Lung (tissue), 12 donors: Measurements from ENCODE around the gene PTPRT. TPM values are rescaled to one million over a fixed set of nuclear protein-coding genes. Genes with fewer than 3 reads are reported as not detected.
A peak's percentile ranks its signal among the peaks of the same experiment; 100 is the strongest.

Source experiments
- ATAC-seq: fragments of 200-7000 bp; cut with Tn5 transposase; one replicate; pipeline ENCODE4 v1.9.1; 2020; ENCODE audit warnings: moderate number of reproducible peaks; ENCODE audit not compliant: insufficient read depth, low FRiP score
- DNase-seq, 3 donors: peaks; one replicate each; pipeline ENCODE4 v3.0.0-alpha.2; 2013 to 2017
- H3K27ac ChIP-seq, 2 donors: one replicate each; pipeline ENCODE4 v1.5.1; 2013; ENCODE audit warnings: mild to moderate bottlenecking in 2 of 2, moderate library complexity in 2 of 2, control low read depth in 1 of 2, inconsistent platforms in 1 of 2, low read depth in 1 of 2, low read length in 1 of 2
- H3K27me3 ChIP-seq, 3 donors: one replicate each; pipeline ENCODE4 v1.5.1; 2013; ENCODE audit warnings: low read length in 2 of 3; ENCODE audit not compliant: control insufficient read depth in 3 of 3, insufficient read depth in 3 of 3
- H3K36me3 ChIP-seq, 4 donors: one replicate each; pipeline ENCODE4 v1.5.1; 2013; ENCODE audit warnings: low read length in 4 of 4, mild to moderate bottlenecking in 1 of 4, moderate library complexity in 1 of 4; ENCODE audit not compliant: control insufficient read depth in 4 of 4, insufficient read depth in 4 of 4
- H3K4me1 ChIP-seq, 5 donors: one replicate each; pipeline ENCODE4 v1.5.1; 2013; ENCODE audit warnings: low read length in 5 of 5, mild to moderate bottlenecking in 2 of 5, moderate library complexity in 1 of 5; ENCODE audit not compliant: control insufficient read depth in 5 of 5, insufficient read depth in 5 of 5
- H3K4me3 ChIP-seq: one replicate; pipeline ENCODE4 v1.5.1; 2013; ENCODE audit warnings: mild to moderate bottlenecking, control low read depth, moderate library complexity
- H3K9ac ChIP-seq, 2 donors: one replicate each; pipeline ENCODE4 v1.5.1; 2013; ENCODE audit warnings: low read length in 2 of 2, control low read depth in 1 of 2; ENCODE audit not compliant: insufficient read depth in 1 of 2
- H3K9me3 ChIP-seq, 4 donors: one replicate each; pipeline ENCODE4 v1.5.1; 2013; ENCODE audit warnings: low read length in 3 of 4, mild to moderate bottlenecking in 1 of 4, moderate library complexity in 1 of 4; ENCODE audit not compliant: control insufficient read depth in 4 of 4, insufficient read depth in 3 of 4
- WGBS, 2 donors: extraction: QIAGEN DNeasy Blood & Tissue Kit; methylation state at CpG; one replicate each; pipeline ENCODE4 v1.1.7; 2013; 5-methylcytosine and 5-hydroxymethylcytosine counted together
- polyA plus RNA-seq, 2 donors: library from polyadenylated mRNA; stranded (reverse); fragments of 200-250 nt; gene quantifications; one replicate each; pipeline ENCODE4 v1.2.1, GENCODE V29; 2013
- total RNA-seq, 2 donors: library from RNA; depleted of rRNA in 1 of 2; stranded (reverse); fragments of >200 nt in 1 of 2; gene quantifications; one replicate each; pipeline ENCODE4 v1.2.1, GENCODE V29; 2014 to 2021
- TF ChIP-seq, protein P1 (sequence below): IDR thresholded peaks from 2 replicates; pipeline ENCODE4 v1.5.1; 2012; ENCODE audit warnings: mild to moderate bottlenecking; ENCODE audit errors: control extremely low read depth, extremely low read depth
- donor health status: control.
- donor health status: control.
- donor health status: Bipolar disorder and iron deficiency.
- donor health status: healthy.
- donor health status: DM: yes; HTN: yes; CAD: no.

Gene PTPRT
- total and polyA plus RNA-seq, 4 donors: 0.37 to 13.8 (median 6.1) TPM

DNA sequence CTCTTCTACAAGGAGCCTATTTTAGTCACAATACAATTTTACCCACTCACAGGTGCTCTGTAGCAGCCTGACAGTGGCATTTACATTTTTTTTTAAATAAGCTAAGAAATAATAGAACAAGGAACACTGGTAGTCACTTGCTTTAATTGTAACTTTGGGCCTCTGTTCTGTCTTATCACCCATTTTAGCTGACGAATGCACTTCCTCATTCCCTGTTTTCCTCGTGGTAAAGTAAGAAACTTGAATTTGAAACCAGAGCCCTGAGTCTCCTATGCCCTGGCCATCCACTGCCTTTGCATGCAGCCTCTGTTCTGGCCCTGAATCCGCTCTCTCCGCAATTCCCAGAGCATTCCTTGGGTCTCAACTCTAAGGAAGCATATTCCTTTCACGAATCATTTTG, 550.6 kb downstream of the PTPRT start:
- Histone ChIP-seq H3K4me3 (no peak overlapping the region), H3K9me3 (peaks cover 0 to 5% (median 3%) of the 10 kb centered on the region in 4 donors), H3K27ac (no peak overlapping the region), H3K36me3 (no peaks in the 10 kb centered on the region), H3K9ac (no peak overlapping the region), H3K27me3 (no peaks in the 10 kb centered on the region), H3K4me1 (no peaks in the 10 kb centered on the region)
- TF ChIP-seq, protein P1, sequence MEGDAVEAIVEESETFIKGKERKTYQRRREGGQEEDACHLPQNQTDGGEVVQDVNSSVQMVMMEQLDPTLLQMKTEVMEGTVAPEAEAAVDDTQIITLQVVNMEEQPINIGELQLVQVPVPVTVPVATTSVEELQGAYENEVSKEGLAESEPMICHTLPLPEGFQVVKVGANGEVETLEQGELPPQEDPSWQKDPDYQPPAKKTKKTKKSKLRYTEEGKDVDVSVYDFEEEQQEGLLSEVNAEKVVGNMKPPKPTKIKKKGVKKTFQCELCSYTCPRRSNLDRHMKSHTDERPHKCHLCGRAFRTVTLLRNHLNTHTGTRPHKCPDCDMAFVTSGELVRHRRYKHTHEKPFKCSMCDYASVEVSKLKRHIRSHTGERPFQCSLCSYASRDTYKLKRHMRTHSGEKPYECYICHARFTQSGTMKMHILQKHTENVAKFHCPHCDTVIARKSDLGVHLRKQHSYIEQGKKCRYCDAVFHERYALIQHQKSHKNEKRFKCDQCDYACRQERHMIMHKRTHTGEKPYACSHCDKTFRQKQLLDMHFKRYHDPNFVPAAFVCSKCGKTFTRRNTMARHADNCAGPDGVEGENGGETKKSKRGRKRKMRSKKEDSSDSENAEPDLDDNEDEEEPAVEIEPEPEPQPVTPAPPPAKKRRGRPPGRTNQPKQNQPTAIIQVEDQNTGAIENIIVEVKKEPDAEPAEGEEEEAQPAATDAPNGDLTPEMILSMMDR: no peak
- WGBS, 2 donors: 56 to 57% methylated on average over 5 of the region's 5 CpGs
- no peak for ATAC-seq
- DNase-seq: no peak

DNA sequence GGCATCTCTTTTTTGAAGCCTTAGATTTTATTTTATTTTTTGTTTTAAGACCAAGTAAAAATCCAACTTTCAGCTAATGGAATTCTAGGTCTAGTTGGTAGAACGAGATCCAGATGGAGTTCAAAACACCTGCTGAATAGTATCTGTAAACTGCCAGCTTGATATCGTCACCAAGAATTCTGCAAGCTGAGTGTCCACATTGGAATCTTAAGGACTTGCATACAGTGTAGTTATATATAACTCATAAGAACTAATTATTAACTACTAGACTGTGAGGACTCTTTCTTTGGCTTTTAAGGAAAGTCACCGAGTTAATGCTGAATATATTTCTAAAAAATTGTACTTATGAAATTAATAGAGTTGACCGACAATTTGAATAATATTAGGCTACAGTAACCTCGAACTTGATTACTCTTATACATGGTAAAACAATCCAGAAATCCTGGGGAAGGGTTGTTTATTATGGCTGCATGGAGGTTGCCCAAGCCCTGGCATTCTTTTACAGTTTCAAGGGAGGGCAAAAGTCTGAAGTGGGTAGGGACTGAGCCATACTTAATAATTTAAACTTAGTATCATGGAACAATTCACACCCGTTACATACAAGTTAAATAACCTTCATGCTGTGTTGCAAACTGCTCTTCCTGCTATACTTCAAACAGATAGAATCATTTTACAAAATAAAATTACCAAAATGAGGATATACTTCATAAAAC, 553.9 kb downstream of the PTPRT start:
- H3K9me3 ChIP-seq: peaks cover 0 to 4% (median under 1%) of the 10 kb centered on the region in 4 donors
- no peak for ATAC-seq
- H3K27me3 ChIP-seq: no peaks in the 10 kb centered on the region
- peak; percentile 16 to 73 (median 38) for DNase-seq
- H3K27ac ChIP-seq: no peak overlapping the region
- no peaks in the 10 kb centered on the region for H3K36me3 ChIP-seq
- H3K4me3 ChIP-seq: no peak overlapping the region
- H3K9ac ChIP-seq: no peak overlapping the region
- 60 to 78% methylated on average over 6 of the region's 6 CpGs for WGBS, 2 donors
- TF ChIP-seq, protein P1: no peak
- no peaks in the 10 kb centered on the region for H3K4me1 ChIP-seq

DNA sequence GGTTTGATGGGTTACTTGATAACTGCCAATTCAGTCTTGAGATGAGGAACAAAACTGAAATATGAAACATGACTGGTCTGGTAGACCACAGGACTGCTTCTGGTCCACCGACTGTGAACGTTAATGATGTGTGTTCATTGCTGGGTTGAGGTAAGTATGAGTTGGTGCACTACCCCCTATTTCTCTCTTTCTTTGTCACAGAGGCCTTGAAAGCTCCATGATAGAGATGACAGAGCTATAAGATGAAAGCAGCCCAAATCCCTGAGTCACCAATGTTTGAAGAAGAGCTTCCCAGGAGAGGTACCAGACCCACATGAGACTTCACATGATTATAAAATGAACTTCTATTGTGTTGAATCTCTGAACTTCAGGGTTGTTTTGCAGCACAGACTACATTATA, 555.5 kb downstream of the PTPRT start:
- H3K27ac ChIP-seq: no peak overlapping the region
- H3K27me3 ChIP-seq: no peaks in the 10 kb centered on the region
- TF ChIP-seq, protein P1: no peak
- WGBS, 2 donors: 91 to 94% methylated on average over 2 of the region's 2 CpGs
- H3K4me3 ChIP-seq: no peak overlapping the region
- peaks cover 0 to 4% (median 2%) of the 10 kb centered on the region in 4 donors for H3K9me3 ChIP-seq
- no peaks in the 10 kb centered on the region for H3K36me3 ChIP-seq
- ATAC-seq: no peak
- H3K4me1 ChIP-seq: no peaks in the 10 kb centered on the region
- no peak for DNase-seq
- H3K9ac ChIP-seq: no peak overlapping the region
